ENCODE data around the gene MRGPRF. TPM values are rescaled to one million over a fixed set of nuclear protein-coding genes. Genes with fewer than 3 reads are reported as not detected.
A peak's percentile ranks its signal among the peaks of the same experiment; 100 is the strongest.

The MRGPRF gene
- total RNA-seq, 1 experiment from 2014 or later: 2.0 TPM

GRCh38 chr11:69052343-69053168 is 39.5 kb upstream of the MRGPRF start:
- Histone ChIP-seq H3K27me3 (no peaks in the 10 kb centered on the region), H3K9me3 (no peaks in the 10 kb centered on the region), H3K36me3 (no peaks in the 10 kb centered on the region), H3K4me3 (no peak overlapping the region)
- no peak for DNase-seq

GRCh38 chr11:69051381-69052342 is 38.6 kb upstream of the MRGPRF start:
- DNase-seq: no peak
- Histone ChIP-seq H3K9me3 (no peaks in the 10 kb centered on the region), H3K27me3 (no peaks in the 10 kb centered on the region), H3K36me3 (no peaks in the 10 kb centered on the region), H3K4me3 (no peak overlapping the region)

- Histone ChIP-seq H3K9me3 (no peaks in the 10 kb centered on the region), H3K27me3 (no peaks in the 10 kb centered on the region), H3K36me3 (no peaks in the 10 kb centered on the region), H3K4me3 (no peak overlapping the region)
- no peak for DNase-seq
These were observed 37.7 kb upstream of the MRGPRF start for GRCh38 chr11:69050592-69051380.

- no peaks in the 10 kb centered on the region for H3K9me3 ChIP-seq
- peak overlapping the region; percentile 90 for H3K4me3 ChIP-seq
- no peaks in the 10 kb centered on the region for H3K36me3 ChIP-seq
- no peaks in the 10 kb centered on the region for H3K27me3 ChIP-seq
- DNase-seq: no peak
These were observed 36.4 kb upstream of the MRGPRF start for GRCh38 chr11:69049490-69049867.

GRCh38 chr11:69048694-69049489 is 35.8 kb upstream of the MRGPRF start, which contains the start of gene TPCN2:
Gene TPCN2, plus strand, starts transcription at chr11:69048932. Its CDS starts 66 bp downstream, at chr11:69048998.
- Histone ChIP-seq H3K27me3 (no peaks in the 10 kb centered on the region), H3K36me3 (no peaks in the 10 kb centered on the region), H3K4me3 (peak within 1 kb of the TSS; percentile 90), H3K9me3 (no peaks in the 10 kb centered on the region)
- peak; percentile 91 for DNase-seq

- H3K4me3 ChIP-seq: peak overlapping the region; percentile 90
- no peaks in the 10 kb centered on the region for H3K27me3 ChIP-seq
- H3K9me3 ChIP-seq: no peaks in the 10 kb centered on the region
- H3K36me3 ChIP-seq: no peaks in the 10 kb centered on the region
- no peak for DNase-seq
These were observed 35.1 kb upstream of the MRGPRF start for GRCh38 chr11:69048031-69048693.

GRCh38 chr11:69044111-69045013 is 31.3 kb upstream of the MRGPRF start:
- Histone ChIP-seq H3K9me3 (no peaks in the 10 kb centered on the region), H3K36me3 (no peaks in the 10 kb centered on the region), H3K27me3 (no peaks in the 10 kb centered on the region), H3K4me3 (no peak overlapping the region)
- DNase-seq: peak; percentile 78

GRCh38 chr11:69041516-69041915 is 28.5 kb upstream of the MRGPRF start:
- H3K4me3 ChIP-seq: no peak overlapping the region
- no peak for DNase-seq
- H3K27me3 ChIP-seq: no peaks in the 10 kb centered on the region
- H3K36me3 ChIP-seq: no peaks in the 10 kb centered on the region
- H3K9me3 ChIP-seq: no peaks in the 10 kb centered on the region

GRCh38 chr11:69040581-69041260 is 27.7 kb upstream of the MRGPRF start:
- Histone ChIP-seq H3K27me3 (no peaks in the 10 kb centered on the region), H3K4me3 (no peak overlapping the region), H3K9me3 (no peaks in the 10 kb centered on the region), H3K36me3 (no peaks in the 10 kb centered on the region)
- DNase-seq: peak; percentile 45

GRCh38 chr11:69040051-69040450 is 27.0 kb upstream of the MRGPRF start:
- no peak overlapping the region for H3K4me3 ChIP-seq
- H3K9me3 ChIP-seq: no peaks in the 10 kb centered on the region
- H3K27me3 ChIP-seq: no peaks in the 10 kb centered on the region
- DNase-seq: no peak
- H3K36me3 ChIP-seq: no peaks in the 10 kb centered on the region

- Histone ChIP-seq H3K4me3 (no peak overlapping the region), H3K36me3 (no peaks in the 10 kb centered on the region), H3K9me3 (no peaks in the 10 kb centered on the region), H3K27me3 (no peaks in the 10 kb centered on the region)
- no peak for DNase-seq
These were observed 26.5 kb upstream of the MRGPRF start for GRCh38 chr11:69039501-69039900.

- no peaks in the 10 kb centered on the region for H3K9me3 ChIP-seq
These were observed 24.5 kb upstream of the MRGPRF start for GRCh38 chr11:69037544-69037943.

GRCh38 chr11:69037074-69037473 is 24.0 kb upstream of the MRGPRF start:
- no peaks in the 10 kb centered on the region for H3K36me3 ChIP-seq
- no peak for DNase-seq
- H3K4me3 ChIP-seq: no peak overlapping the region
- H3K27me3 ChIP-seq: no peaks in the 10 kb centered on the region
- no peaks in the 10 kb centered on the region for H3K9me3 ChIP-seq

More at GRCh38 chr11:69037544-69037943, 24.5 kb upstream of the MRGPRF start:
- DNase-seq: no peak
- Histone ChIP-seq H3K4me3 (no peak overlapping the region), H3K36me3 (no peaks in the 10 kb centered on the region), H3K27me3 (no peaks in the 10 kb centered on the region)

- no peaks in the 10 kb centered on the region for H3K27me3 ChIP-seq
- H3K9me3 ChIP-seq: no peaks in the 10 kb centered on the region
- no peaks in the 10 kb centered on the region for H3K36me3 ChIP-seq
- DNase-seq: no peak
- H3K4me3 ChIP-seq: no peak overlapping the region
These were observed 22.9 kb upstream of the MRGPRF start for GRCh38 chr11:69035946-69036340.

Measured in MG63 (cell line).